PC-3 (cell line): Measurements from ENCODE around the gene HNRNPLL. TPM values are rescaled to one million over a fixed set of nuclear protein-coding genes. Genes with fewer than 3 reads are reported as not detected.
"Not testable (repeated sequence)": the region's sequence is repeated elsewhere in the genome, so short reads cannot be mapped to it uniquely, and the experiment has no call there.

Source experiments
- ATAC-seq: fragments of 200-7000 bp; cut with Tn5 transposase; 2 replicates; pipeline ENCODE4 v1.9.1; 2020; ENCODE audit warnings: mild to moderate bottlenecking, moderate library complexity
- BruUV-seq: library from RNA; stranded (reverse); fragments of 400-500 nt; replicated peaks from 2 replicates; lab custom pipeline; 2021; lab: Mats Ljungman, UMichigan
- CTCF ChIA-PET: fragments of 300-600 bp; sonication (Branson Sonifier 250); formaldehyde crosslinking; loops from one replicate; lab custom pipeline; 2022; ENCODE audit warnings: antibody characterized with exemption; lab: Charles Lee
- POLR2A ChIA-PET: fragments of 300-600 bp; sonication (Branson Sonifier 250); formaldehyde crosslinking; loops from one replicate; lab custom pipeline; 2022; ENCODE audit warnings: antibody characterized with exemption; ENCODE audit not compliant: unreplicated experiment; lab: Charles Lee
- DNase-seq: peaks from one replicate; pipeline ENCODE4 v3.0.0-alpha.2; 2015
- H2AFZ ChIP-seq: fragments of 300-600 bp; sonication (generic); 2 replicates; pipeline ENCODE4 v1.6.0; 2016; ENCODE audit warnings: antibody characterized with exemption, low read length
- H3F3A ChIP-seq: fragments of 300-600 bp; sonication (generic); one replicate; pipeline ENCODE4 v1.6.0; 2017; ENCODE audit warnings: antibody characterized with exemption, low read length, control low read depth, mild to moderate bottlenecking; ENCODE audit not compliant: unreplicated experiment
- H3K27ac ChIP-seq: fragments of 300-600 bp; sonication (generic); 2 replicates; pipeline ENCODE4 v1.5.1; 2016; ENCODE audit warnings: mild to moderate bottlenecking, low read length
- H3K27me3 ChIP-seq: fragments of 300-600 bp; sonication (generic); 2 replicates; pipeline ENCODE4 v1.6.1; 2016; ENCODE audit warnings: low read length, mixed read lengths
- H3K36me3 ChIP-seq: fragments of 300-600 bp; sonication (generic); 2 replicates; pipeline ENCODE4 v1.6.1; 2016; ENCODE audit warnings: low read depth, mixed run types, low read length, mixed read lengths
- H3K4me1 ChIP-seq: fragments of 300-600 bp; sonication (generic); 2 replicates; pipeline ENCODE4 v1.5.1; 2016; ENCODE audit warnings: low read length; ENCODE audit not compliant: insufficient read depth
- H3K4me2 ChIP-seq: fragments of 300-600 bp; sonication (generic); 2 replicates; pipeline ENCODE4 v1.6.0; 2016; ENCODE audit warnings: low read length
- H3K4me3 ChIP-seq: fragments of 300-600 bp; sonication (generic); 2 replicates; pipeline ENCODE4 v1.5.1; 2016; ENCODE audit warnings: mild to moderate bottlenecking, low read length, mixed read lengths
- H3K79me2 ChIP-seq: fragments of 300-600 bp; sonication (generic); 2 replicates; pipeline ENCODE4 v1.6.1; 2017; ENCODE audit warnings: low read length, mixed read lengths
- H3K9ac ChIP-seq: fragments of 300-600 bp; sonication (generic); 2 replicates; pipeline ENCODE4 v1.6.0; 2016; ENCODE audit warnings: mild to moderate bottlenecking, low read length
- H3K9me2 ChIP-seq: fragments of 300-600 bp; sonication (generic); replicated peaks from 2 replicates; pipeline ENCODE4 v1.6.1; 2016; ENCODE audit warnings: mixed run types, low read length, mixed read lengths
- H3K9me3 ChIP-seq: fragments of 300-600 bp; sonication (generic); 2 replicates; pipeline ENCODE4 v1.6.1; 2016; ENCODE audit warnings: low read length, mixed read lengths
- H4K20me1 ChIP-seq: fragments of 300-600 bp; sonication (generic); 2 replicates; pipeline ENCODE4 v1.6.1; 2016; ENCODE audit warnings: low read length, mixed read lengths
- EZH2 ChIP-seq: fragments of 300-600 bp; sonication (generic); IDR thresholded peaks from one replicate; pipeline ENCODE4 v1.6.1; 2017; ENCODE audit warnings: antibody characterized with exemption, mild to moderate bottlenecking, low read length; ENCODE audit not compliant: unreplicated experiment
- EZH2phosphoT487 ChIP-seq: fragments of 300-600 bp; sonication (generic); IDR thresholded peaks from 2 replicates; pipeline ENCODE4 v1.6.1; 2018; ENCODE audit warnings: mild to moderate bottlenecking, antibody characterized with exemption, low read length, borderline replicate concordance
- intact Hi-C: fragments of 100-400 bp; cut with micrococcal nuclease; formaldehyde crosslinking; loops from 2 replicates; pipeline ENCODE4 v1.9.0; 2023
- total RNA-seq: library from RNA; depleted of rRNA; stranded (reverse); fragments of >200 nt; gene quantifications from 2 replicates; pipeline ENCODE4 v1.2.3, GENCODE V29; 2014
- TF ChIP-seq, protein P1 (sequence below): fragments of 300-600 bp; sonication (generic); conservative IDR thresholded peaks from 2 replicates; pipeline ENCODE4 v1.5.1; 2017; ENCODE audit warnings: antibody characterized with exemption, low read depth, mild to moderate bottlenecking, low read length

Gene HNRNPLL
- total RNA-seq, 1 experiment from 2014 or later: 30.1 TPM

DNA sequence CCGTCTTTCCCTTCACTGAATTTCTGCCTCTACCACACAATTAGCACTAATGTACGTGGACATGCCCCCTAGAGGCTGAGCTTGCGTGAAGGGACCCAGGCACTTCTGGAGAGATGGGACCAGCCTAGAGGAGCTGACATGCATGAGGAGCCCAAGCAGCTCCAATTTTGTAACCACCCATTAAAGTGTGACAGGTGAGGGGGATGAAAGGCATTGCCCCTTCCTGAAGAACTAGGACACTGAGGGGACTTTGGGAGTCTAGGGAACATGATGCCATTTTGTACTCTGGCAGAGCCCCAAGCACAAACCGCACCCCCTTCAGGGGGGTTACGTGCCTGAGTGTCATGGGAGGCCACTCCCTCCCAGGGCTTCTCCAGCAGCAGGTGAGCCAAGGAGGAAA lies 63.6 kb downstream of the HNRNPLL start:
- no peak overlapping the region for H3K4me2 ChIP-seq
- TF ChIP-seq EZH2 (no peak), EZH2phosphoT487 (no peak)
- TF ChIP-seq, protein P1, sequence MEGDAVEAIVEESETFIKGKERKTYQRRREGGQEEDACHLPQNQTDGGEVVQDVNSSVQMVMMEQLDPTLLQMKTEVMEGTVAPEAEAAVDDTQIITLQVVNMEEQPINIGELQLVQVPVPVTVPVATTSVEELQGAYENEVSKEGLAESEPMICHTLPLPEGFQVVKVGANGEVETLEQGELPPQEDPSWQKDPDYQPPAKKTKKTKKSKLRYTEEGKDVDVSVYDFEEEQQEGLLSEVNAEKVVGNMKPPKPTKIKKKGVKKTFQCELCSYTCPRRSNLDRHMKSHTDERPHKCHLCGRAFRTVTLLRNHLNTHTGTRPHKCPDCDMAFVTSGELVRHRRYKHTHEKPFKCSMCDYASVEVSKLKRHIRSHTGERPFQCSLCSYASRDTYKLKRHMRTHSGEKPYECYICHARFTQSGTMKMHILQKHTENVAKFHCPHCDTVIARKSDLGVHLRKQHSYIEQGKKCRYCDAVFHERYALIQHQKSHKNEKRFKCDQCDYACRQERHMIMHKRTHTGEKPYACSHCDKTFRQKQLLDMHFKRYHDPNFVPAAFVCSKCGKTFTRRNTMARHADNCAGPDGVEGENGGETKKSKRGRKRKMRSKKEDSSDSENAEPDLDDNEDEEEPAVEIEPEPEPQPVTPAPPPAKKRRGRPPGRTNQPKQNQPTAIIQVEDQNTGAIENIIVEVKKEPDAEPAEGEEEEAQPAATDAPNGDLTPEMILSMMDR: peak; percentile 33; the same call in 1 of the 2 replicates
- DNase-seq: no peak
- no peak overlapping the region for H3K4me3 ChIP-seq
- H4K20me1 ChIP-seq: no peaks in the 10 kb centered on the region
- no peaks in the 10 kb centered on the region for H3K79me2 ChIP-seq
- BruUV-seq: no TSS peak
- no peak overlapping the region for H3K9ac ChIP-seq
- no peak for ATAC-seq
- H3K27ac ChIP-seq: no peak overlapping the region
- H3K27me3 ChIP-seq: no peaks in the 10 kb centered on the region
- no peaks in the 10 kb centered on the region for H3K9me3 ChIP-seq
- ChIA-PET CTCF (no interaction called here), POLR2A (no interaction called here)
- H3K9me2 ChIP-seq: no peaks in the 10 kb centered on the region
- H3F3A ChIP-seq: no peaks in the 10 kb centered on the region
- H2AFZ ChIP-seq: no peak overlapping the region
- intact Hi-C loops: loop anchor here (5.0 kb wide), 1 partner anchor 53 kb away; no protein-coding TSS in a partner anchor
- H3K4me1 ChIP-seq: no peaks in the 10 kb centered on the region
- H3K36me3 ChIP-seq: no peaks in the 10 kb centered on the region

DNA sequence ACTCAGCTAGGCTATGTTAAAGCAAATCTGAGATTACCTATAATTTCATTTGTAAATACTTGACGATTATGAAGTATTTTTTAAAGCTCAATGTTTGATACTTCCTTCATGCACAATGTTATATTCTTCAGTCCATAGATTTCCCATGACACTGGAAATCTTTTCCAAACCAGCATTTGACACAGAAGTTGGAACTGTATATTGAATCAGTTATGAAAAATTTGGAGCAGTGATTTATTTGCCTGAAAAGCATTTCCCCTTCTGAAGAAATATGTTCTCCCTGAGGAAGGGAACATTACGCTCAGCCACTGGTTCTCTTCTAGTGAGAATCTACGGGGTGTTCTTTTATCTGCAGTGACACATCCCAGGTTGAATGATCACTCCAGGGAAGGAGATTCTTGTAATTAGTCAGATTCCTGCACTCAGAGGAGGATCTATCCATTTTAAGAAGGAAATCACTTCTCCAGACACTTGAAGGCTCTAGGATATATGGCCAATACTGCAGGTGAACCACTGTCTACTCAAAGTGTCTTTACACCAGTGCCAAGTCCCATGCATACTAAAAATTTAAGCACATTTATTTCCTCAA lies 64.7 kb downstream of the HNRNPLL start:
- H3K36me3 ChIP-seq: no peaks in the 10 kb centered on the region
- H3K79me2 ChIP-seq: no peaks in the 10 kb centered on the region
- no peak overlapping the region for H3K27ac ChIP-seq
- no TSS peak for BruUV-seq
- no peaks in the 10 kb centered on the region for H3K27me3 ChIP-seq
- ATAC-seq: no peak
- no peak overlapping the region for H3K4me3 ChIP-seq
- no peak for TF ChIP-seq EZH2
- TF ChIP-seq EZH2phosphoT487: no peak
- TF ChIP-seq, protein P1: no peak
- H4K20me1 ChIP-seq: no peaks in the 10 kb centered on the region
- H2AFZ ChIP-seq: no peak overlapping the region
- no peaks in the 10 kb centered on the region for H3K4me1 ChIP-seq
- intact Hi-C loops: loop anchor here (2.0 to 5.0 kb wide), 3 partner anchors 43 to 189 kb away; no protein-coding TSS in a partner anchor
- H3K4me2 ChIP-seq: no peak overlapping the region
- DNase-seq: no peak
- ChIA-PET CTCF (no interaction called here), POLR2A (no interaction called here)
- no peaks in the 10 kb centered on the region for H3K9me3 ChIP-seq
- H3K9ac ChIP-seq: no peak overlapping the region
- H3F3A ChIP-seq: no peaks in the 10 kb centered on the region
- no peaks in the 10 kb centered on the region for H3K9me2 ChIP-seq

DNA sequence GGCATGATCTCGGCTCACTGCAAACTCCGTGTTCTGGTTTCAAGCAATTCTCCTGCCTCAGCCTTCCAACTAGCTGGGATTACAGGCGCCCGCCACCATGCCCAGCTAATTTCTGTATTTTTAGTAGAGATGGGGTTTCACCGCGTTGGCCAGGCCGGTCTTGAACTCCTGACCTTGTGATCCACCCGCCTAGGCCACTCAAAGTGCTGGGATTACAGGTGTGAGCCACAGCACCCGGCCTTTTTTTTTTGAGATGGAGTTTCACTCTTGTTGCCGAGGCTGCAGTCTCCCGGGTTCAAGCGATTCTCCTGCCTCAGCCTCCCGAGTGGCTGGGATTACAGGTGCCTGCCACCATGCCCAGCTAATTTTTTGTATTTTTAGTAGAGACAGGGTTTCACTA lies 65.4 kb downstream of the HNRNPLL start:
- POLR2A ChIA-PET, H3K79me2 ChIP-seq, CTCF ChIA-PET, H3K27me3 ChIP-seq, ATAC-seq, H2AFZ ChIP-seq, DNase-seq, H3K27ac ChIP-seq, H3K9ac ChIP-seq, H3F3A ChIP-seq, H3K9me2 ChIP-seq, H4K20me1 ChIP-seq, H3K9me3 ChIP-seq, H3K4me1 ChIP-seq, H3K4me2 ChIP-seq, H3K36me3 ChIP-seq, H3K4me3 ChIP-seq, BruUV-seq: not testable (repeated sequence)
- intact Hi-C loops: loop anchor here (2.0 to 5.0 kb wide), 3 partner anchors 44 to 190 kb away; no protein-coding TSS in a partner anchor
